HG02610 (cell line): ENCODE measurements around the gene HRAS.

ENCODE experiments used
- ATAC-seq: cut with Tn5 transposase; IDR thresholded peaks from one replicate; pipeline ENCODE4 v1.9.1; 2021; ENCODE audit warnings: mild to moderate bottlenecking, moderate library complexity; ENCODE audit not compliant: unreplicated experiment

HRAS gene

DNA sequence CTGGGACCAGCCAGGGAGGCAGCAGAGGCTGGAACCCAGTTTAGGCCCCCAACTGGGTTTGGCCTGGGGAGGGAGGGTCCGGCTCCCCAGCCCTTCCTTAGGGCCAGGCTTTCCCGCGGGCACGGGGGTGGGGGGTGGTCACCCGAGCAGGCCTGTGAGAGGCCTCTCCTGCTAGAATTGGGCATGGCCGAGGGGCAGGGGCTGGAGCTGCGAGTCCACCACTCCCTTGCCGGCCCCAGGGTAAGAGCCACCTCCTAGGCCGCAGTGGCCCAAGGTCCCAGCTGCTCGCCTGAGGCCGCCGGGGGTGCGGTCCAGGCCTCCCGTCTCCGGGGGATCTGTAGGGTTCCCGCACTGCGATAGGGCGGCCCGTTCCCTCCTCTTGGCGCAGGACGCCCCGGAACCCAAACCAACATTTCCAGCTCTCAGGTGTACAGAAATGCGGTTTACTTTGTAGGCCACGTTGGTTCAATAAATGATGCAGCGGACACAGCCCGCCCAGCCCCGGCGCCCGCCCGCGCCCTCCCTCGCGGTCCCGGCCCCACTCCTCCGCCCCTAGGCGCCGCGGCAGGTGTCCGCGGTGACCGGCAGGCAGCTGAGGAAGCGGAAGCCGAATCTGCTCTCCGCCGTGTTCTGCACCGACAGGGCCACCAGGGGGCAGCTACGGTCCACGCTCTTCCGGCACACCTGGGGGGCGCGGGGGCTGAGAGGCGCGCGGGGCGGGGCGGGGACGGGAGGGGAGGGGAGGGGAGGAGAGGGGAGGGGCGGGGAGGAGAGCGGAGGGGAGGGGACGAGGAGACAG lies 19.3 kb upstream of the HRAS start:
- ATAC-seq = peak; percentile 38

DNA sequence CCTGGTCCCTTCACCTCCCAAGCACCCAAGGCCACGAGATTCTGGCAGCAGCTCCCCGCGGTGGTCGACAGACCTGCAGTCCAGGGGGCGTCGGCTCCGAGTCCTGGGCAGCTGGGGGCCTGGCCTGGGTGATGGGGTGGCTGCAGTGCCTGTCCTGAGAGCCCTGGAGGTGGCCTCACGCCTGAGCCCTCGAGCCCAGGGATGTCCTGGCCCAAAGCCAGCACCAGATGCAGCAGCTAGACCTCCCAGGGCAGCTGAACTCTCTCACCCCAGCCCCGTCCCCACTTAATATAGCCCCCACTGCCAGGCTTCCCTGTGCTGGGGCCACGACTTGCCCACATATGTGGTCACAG lies 18.6 kb upstream of the HRAS start:
- ATAC-seq = no peak

GRCh38 chr11:553083-553987 lies 18.0 kb upstream of the HRAS start:
- ATAC-seq = no peak

DNA sequence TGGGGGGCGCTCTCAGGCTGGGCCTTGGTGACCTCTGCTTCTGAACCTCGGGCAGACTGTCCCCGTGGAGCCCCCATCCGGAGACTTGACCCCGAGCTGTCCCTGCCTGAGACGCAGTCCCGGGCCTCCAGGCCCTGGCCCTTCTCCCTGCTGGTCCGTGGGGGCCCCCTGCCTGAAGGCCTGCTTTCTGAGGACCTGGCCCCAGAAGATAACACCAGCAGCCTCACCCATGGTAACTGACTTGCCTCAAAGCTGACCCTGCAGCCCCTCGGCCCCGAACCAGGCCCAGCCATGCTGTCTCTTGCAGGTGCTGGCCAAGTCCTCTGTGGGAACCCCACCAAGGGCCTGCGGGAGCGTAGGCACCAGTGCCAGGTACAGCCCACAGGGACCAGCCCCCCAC lies 16.2 kb upstream of the HRAS start:
- ATAC-seq = no peak

DNA sequence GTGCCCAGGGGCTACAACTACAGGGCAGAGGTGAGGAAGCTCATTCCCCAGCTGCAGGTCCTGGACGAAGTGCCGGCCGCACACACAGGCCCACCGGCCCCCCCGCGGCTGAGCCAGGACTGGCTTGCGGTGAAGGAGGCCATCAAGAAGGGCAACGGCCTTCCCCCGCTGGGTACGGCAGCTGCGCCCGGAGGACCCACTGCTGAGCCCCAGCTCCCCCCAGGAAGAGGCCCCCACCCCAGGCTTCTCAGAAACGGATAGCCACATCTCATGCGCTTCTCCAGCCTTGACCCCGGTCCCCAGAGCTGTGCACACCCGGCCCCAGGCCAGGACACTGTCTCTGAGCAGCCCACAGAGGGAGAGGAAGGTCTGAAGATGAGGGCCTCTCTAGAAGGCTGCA lies 15.8 kb upstream of the HRAS start:
- ATAC-seq = no peak

DNA sequence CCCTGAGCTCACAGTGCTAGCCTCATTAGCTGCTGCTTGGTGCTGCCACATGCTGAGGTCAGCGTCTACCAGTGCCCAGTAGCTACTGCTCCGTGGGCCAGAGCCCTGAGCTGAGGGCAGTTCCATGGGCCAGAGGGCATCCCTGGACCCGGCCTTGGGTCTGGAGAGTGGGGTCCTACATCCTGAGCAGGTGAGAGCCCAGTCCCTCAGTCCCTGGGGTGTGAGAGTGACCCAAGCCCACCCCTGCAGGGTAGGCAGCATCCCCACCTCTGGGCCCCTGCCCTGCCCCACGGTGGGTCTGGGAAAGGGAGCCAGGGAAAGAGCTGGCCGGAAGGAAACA lies 15.3 kb upstream of the HRAS start:
- ATAC-seq = no peak

GRCh38 chr11:550021-550745 lies 14.8 kb upstream of the HRAS start:
- ATAC-seq = no peak

- ATAC-seq = no peak
These were observed 13.6 kb upstream of the HRAS start for GRCh38 chr11:548700-549603.

- no peak for ATAC-seq
These were observed 9.8 kb upstream of the HRAS start for GRCh38 chr11:545171-545570.

DNA sequence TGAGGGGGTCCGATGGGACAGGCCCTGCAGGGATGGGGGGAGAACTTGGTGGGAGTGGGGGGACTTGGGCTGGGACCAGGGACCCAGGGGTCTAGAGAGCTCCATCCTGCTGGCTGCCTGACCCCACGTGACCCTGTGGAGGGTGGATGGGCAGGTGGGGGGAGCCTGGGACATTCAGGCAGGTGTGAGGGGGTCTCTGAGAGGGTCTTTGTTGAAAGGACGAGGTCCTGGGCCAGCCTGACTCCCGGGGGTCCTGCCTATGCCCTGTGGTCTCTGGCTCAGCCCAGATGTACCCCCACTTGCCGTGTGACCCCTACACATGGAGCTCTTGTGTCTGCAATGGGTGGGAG lies 9.4 kb upstream of the HRAS start:
- no peak for ATAC-seq

- no peak for ATAC-seq
These were observed 6.1 kb upstream of the HRAS start for GRCh38 chr11:541433-541885.

- ATAC-seq = no peak
These were observed 5.4 kb upstream of the HRAS start for GRCh38 chr11:540583-541432.

- ATAC-seq = no peak
These were observed 4.7 kb upstream of the HRAS start for GRCh38 chr11:539971-540481.

- ATAC-seq = no peak
These were observed 3.2 kb upstream of the HRAS start for GRCh38 chr11:538431-539051.

GRCh38 chr11:537622-538430 lies 2.5 kb upstream of the HRAS start:
- no peak for ATAC-seq

DNA sequence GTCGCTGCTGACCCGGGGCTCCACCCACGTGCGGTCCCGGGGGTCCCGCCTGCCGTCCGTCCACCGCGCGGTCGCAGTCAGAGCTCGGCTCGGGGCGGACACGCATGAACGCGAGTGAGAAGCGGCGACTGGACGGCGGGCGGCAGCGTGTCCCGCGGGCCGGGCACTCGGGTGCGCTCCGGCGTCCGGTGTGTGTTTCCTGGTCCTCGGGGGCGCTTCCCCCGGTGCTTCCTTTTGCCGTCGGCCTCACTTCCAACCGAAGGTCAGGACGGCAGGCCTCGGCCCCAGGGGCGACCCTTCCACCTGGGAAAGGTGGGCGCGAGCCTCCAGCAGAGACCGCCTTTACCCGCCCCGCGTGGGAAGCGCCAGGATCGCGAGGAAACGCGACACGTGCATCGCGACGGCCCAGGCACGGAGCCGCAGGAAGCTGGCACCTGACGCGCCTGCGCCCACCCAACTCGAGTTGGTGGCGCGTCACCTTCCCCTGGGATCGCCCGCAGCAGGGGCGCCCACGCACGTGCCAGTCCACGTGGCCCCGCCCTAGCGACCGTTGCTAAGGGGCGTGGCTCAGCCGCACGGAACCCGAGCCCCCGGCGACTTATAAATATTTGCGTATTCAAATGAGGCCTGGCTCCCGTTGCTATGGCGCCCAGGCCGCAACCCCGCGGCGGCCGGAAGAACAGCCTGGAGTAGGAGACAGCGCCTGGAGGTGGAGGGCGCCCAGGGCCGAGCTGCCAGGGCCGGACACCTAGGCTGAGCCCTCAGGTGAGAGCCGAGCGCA lies 1.7 kb upstream of the HRAS start, which contains the start of gene LRRC56:
Gene LRRC56, plus strand, starts transcription at position 687 of the 781 bp plus-strand sequence. CDS start 3,158 bp downstream, outside the sequence.
- ATAC-seq = peak; percentile 46

DNA sequence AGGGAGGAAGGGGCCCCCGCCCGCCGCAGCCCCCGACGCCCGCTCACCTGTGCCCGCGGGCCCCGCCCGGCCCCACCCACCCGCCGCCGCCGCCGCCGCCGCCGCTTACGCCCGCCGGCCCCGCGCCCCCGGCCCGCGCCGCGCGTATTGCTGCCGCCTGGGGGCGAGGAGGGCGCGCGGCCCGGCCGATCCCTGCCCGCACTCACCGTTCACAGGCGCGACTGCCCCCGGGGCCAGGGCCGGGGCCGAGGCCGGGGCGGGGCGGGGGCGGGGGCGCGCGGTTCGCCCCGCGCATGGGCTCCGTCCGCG lies 212 bp downstream of the HRAS start:
- peak; percentile 8 for ATAC-seq
